GM12878 (cell line): ENCODE results near the gene PPWD1. TPM values are rescaled to one million over a fixed set of nuclear protein-coding genes. Genes with fewer than 3 reads are reported as not detected.

Experiments
- ATF3 ChIP-seq: IDR thresholded peaks from 2 replicates; pipeline ENCODE4 v1.6.1; 2011; ENCODE audit warnings: low read depth, mild to moderate bottlenecking, low read length, moderate library complexity, borderline replicate concordance; ENCODE audit errors: extremely low read depth
- CHD1 ChIP-seq: IDR thresholded peaks from 2 replicates; pipeline ENCODE4 v1.6.1; 2012; ENCODE audit warnings: low read depth, low read length, improper control_type of control experiment
- CTCF ChIP-seq, 3 experiments: IDR thresholded peaks in 2 of 3; conservative IDR thresholded peaks in 1 of 3; 2 replicates each; pipeline ENCODE4 v1.5.1; 2011; ENCODE audit warnings: low read depth in 3 of 3, low read length in 3 of 3, mild to moderate bottlenecking in 3 of 3, control low read depth in 2 of 3, moderate library complexity in 2 of 3, inconsistent platforms in 1 of 3, mixed read lengths in 1 of 3; ENCODE audit not compliant: control insufficient read depth in 2 of 3, insufficient read depth in 1 of 3; ENCODE audit errors: extremely low read depth in 1 of 3
- ESRRA ChIP-seq: IDR thresholded peaks from 2 replicates; pipeline ENCODE4 v1.6.1; 2012; ENCODE audit warnings: mild to moderate bottlenecking, low read length, improper control_type of control experiment
- FOS ChIP-seq: IDR thresholded peaks from 3 replicates; pipeline ENCODE4 v1.6.1; 2011; ENCODE audit warnings: borderline replicate concordance; ENCODE audit not compliant: insufficient read length; ENCODE audit errors: extremely low read depth
- HDAC2 ChIP-seq: fragments of 200-600 bp; sonication (generic); IDR thresholded peaks from 2 replicates; pipeline ENCODE4 v1.6.1; 2017
- IRF4 ChIP-seq: IDR thresholded peaks from 2 replicates; pipeline ENCODE4 v1.6.1; 2011; ENCODE audit warnings: low read depth, low read length
- IRF5 ChIP-seq: fragments of 450-650 bp; IDR thresholded peaks from 2 replicates; pipeline ENCODE4 v1.6.1; 2017; ENCODE audit warnings: borderline replicate concordance
- MEF2B ChIP-seq: fragments of 450-650 bp; IDR thresholded peaks from 2 replicates; pipeline ENCODE4 v1.6.1; 2018; ENCODE audit warnings: mild to moderate bottlenecking, moderate library complexity; ENCODE audit not compliant: partially characterized antibody, poor library complexity, severe bottlenecking
- MTA3 ChIP-seq: IDR thresholded peaks from 2 replicates; pipeline ENCODE4 v1.6.1; 2012; ENCODE audit warnings: low read length, inconsistent platforms, borderline replicate concordance
- NFYB ChIP-seq: IDR thresholded peaks from 2 replicates; pipeline ENCODE4 v1.6.1; 2011; ENCODE audit warnings: low read depth, mild to moderate bottlenecking, low read length, improper control_type of control experiment, moderate library complexity; ENCODE audit not compliant: insufficient read depth
- NR2C1 ChIP-seq: fragments of 450-650 bp; IDR thresholded peaks from 2 replicates; pipeline ENCODE4 v1.6.1; 2017; ENCODE audit warnings: antibody characterized with exemption, mild to moderate bottlenecking, moderate library complexity
- SIX5 ChIP-seq: IDR thresholded peaks from 2 replicates; pipeline ENCODE4 v1.6.1; 2011; ENCODE audit warnings: mild to moderate bottlenecking, low read depth, low read length, moderate library complexity; ENCODE audit not compliant: severe bottlenecking
- SKIL ChIP-seq: fragments of 450-650 bp; IDR thresholded peaks from 2 replicates; pipeline ENCODE4 v1.6.1; 2017; ENCODE audit warnings: mild to moderate bottlenecking, low read depth, inconsistent platforms; ENCODE audit not compliant: poor library complexity, severe bottlenecking
- SMAD5 ChIP-seq: IDR thresholded peaks from 2 replicates; pipeline ENCODE4 v1.6.1; 2016; ENCODE audit warnings: antibody characterized with exemption, low read depth
- SMARCA5 ChIP-seq: fragments of 450-650 bp; IDR thresholded peaks from 2 replicates; pipeline ENCODE4 v1.6.1; 2017; ENCODE audit warnings: mild to moderate bottlenecking
- TCF3 ChIP-seq: IDR thresholded peaks from 2 replicates; pipeline ENCODE4 v1.6.1; 2012; ENCODE audit warnings: low read depth, mild to moderate bottlenecking, low read length, borderline replicate concordance; ENCODE audit not compliant: insufficient read depth
- YY1 ChIP-seq: IDR thresholded peaks from 2 replicates; pipeline ENCODE4 v1.6.1; 2011; ENCODE audit warnings: low read depth, mild to moderate bottlenecking, low read length
- ZBTB4 ChIP-seq: fragments of 450-650 bp; formaldehyde crosslinking; IDR thresholded peaks from 2 replicates; pipeline ENCODE4 v1.4.0; 2022; ENCODE audit warnings: mild to moderate bottlenecking, moderate library complexity
- ZNF622 ChIP-seq: fragments of 450-650 bp; IDR thresholded peaks from 2 replicates; pipeline ENCODE4 v1.6.1; 2017; ENCODE audit warnings: mild to moderate bottlenecking, inconsistent platforms
- polyA plus RNA-seq, 11 experiments: library from polyadenylated mRNA; depleted of rRNA in 4 of 11; unstranded in 6 of 11; stranded (reverse) in 5 of 11; fragments of >200 nt; fragmentation: Nextera tagmentation in 4 of 11; fragmentation: Illumina TruSeq in 1 of 11; extraction: Ambion mirVana in 4 of 11; extraction: Trizol in 1 of 11; gene quantifications; 1 replicate in 1 of 11; 2 replicates in 10 of 11; pipeline versions ENCODE4 v1.2.1 to v1.2.3, GENCODE V29; 2011 to 2016; ENCODE audit warnings: inconsistent platforms in 2 of 11, missing spikeins in 2 of 11, low read depth in 1 of 11
- total RNA-seq, 4 experiments: library from RNA; depleted of rRNA in 3 of 4; stranded (reverse); fragments of >200 nt in 3 of 4; fragmentation: Illumina TruSeq in 1 of 4; extraction: Trizol in 1 of 4; gene quantifications; 2 replicates each; pipeline versions ENCODE4 v1.2.1 to v1.2.3, GENCODE V29; 2013 to 2021

The PPWD1 gene
- total and polyA plus RNA-seq, 10 of the 15 experiments (the other 5 are each of a cell fraction or from before 2014, with no cell fraction given), result 18.0 to 53.9 (median 43.2) TPM

GRCh38 chr5:65562731-65563701, at the start of gene PPWD1, which contains the start of gene CENPK (continued):
- TF ChIP-seq ZBTB4 (CRISPR knock-in tag) (no peak), SIX5 (peak; percentile 52), YY1 (peak; percentile 99), SMARCA5 (no peak), CTCF (IDR thresholded peaks at IDR 0.05 in 2 of 3, conservative IDR thresholded peaks at IDR 0.05 in 1 of 3; ENCODE audit: control insufficient read depth in 2 of 3, extremely low read depth in 1 of 3, insufficient read depth in 1 of 3, low read depth in 3 of 3, low read length in 3 of 3) (no peak), MTA3 (no peak), CHD1 (no peak), SKIL (peak; percentile 87), ZNF622 (no peak), IRF5 (no peak), HDAC2 (peak; percentile 100), NFYB (peak; percentile 99), FOS (peak; percentile 66), ESRRA (no peak; the same call in 1 of the 2 replicates), TCF3 (no peak), SMAD5 (peak; percentile 75; the same call in 1 of the 2 replicates), IRF4 (no peak), MEF2B (no peak), NR2C1 (no peak), ATF3 (peak; percentile 58; the same call in 1 of the 2 replicates)
